HTR-8/SVneo (cell line): Measurements from ENCODE around the gene TMEM181.
"Not testable (repeated sequence)": the region's sequence is repeated elsewhere in the genome, so short reads cannot be mapped to it uniquely, and the experiment has no call there.

Experiments used
- DNase-seq: peaks from one replicate; pipeline ENCODE4 v3.0.0; 2011; ENCODE audit warnings: low spot score, mixed read lengths; ENCODE audit not compliant: insufficient read length
- FAIRE-seq: peaks from 2 replicates; lab custom pipeline; 2011; peaks lifted over from hg19 to GRCh38; lab: Jason Lieb, UNC

The TMEM181 gene, protein sequence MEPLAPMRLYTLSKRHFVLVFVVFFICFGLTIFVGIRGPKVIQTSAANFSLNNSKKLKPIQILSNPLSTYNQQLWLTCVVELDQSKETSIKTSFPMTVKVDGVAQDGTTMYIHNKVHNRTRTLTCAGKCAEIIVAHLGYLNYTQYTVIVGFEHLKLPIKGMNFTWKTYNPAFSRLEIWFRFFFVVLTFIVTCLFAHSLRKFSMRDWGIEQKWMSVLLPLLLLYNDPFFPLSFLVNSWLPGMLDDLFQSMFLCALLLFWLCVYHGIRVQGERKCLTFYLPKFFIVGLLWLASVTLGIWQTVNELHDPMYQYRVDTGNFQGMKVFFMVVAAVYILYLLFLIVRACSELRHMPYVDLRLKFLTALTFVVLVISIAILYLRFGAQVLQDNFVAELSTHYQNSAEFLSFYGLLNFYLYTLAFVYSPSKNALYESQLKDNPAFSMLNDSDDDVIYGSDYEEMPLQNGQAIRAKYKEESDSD

DNA sequence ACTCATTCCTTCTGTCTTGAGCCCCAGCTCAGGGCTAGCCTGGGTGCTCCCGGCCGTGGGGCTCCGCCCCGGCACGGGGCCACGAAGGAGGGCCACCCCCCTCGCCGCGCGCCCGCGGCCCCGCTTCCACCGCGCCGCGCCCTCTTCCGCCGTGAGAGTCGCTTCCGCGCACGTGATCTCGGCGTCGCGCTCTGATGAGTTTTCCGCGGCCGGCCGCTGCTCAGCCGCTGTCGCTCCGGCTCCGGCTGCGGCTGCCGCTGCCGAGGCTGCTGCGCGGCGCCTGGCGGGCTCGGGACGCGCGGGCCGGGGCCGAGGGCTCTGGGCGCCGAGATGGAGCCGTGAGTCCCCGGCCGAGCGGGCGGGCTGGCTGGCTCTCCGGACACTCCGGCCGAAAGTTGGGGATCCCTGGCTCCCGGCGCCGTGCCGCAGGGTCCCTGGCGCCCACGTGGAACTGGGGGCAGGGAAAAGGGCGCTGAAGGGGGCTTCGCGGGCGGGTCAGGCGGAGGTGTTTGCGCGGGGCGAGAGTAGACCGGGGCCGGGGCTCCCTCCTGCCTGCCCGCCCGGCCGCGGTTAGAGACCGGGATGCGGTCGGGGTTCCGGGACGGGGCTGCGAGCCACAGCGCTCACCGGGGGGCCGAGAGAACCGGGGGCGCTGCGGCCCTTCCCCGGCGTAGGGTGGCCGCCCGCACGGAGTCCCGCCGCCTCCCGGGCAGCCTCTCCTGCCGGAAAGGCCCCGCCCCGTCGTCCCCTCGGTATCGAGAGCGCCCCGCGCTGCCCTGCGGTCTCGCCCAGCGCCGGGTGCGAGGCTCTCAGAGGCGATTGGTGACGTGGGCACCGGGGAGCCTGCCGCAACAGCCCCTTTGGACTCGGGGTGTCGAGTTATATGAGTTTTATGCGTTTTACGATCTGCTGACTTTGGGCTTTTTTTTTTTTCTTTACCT, at the start of gene TMEM181:
TSS of gene TMEM181 (plus strand) at position 197 of the 941 bp plus-strand sequence. CDS start at position 331, 134 bp downstream.
- FAIRE-seq (peak; percentile 58), DNase-seq (peak; percentile 73)

DNA sequence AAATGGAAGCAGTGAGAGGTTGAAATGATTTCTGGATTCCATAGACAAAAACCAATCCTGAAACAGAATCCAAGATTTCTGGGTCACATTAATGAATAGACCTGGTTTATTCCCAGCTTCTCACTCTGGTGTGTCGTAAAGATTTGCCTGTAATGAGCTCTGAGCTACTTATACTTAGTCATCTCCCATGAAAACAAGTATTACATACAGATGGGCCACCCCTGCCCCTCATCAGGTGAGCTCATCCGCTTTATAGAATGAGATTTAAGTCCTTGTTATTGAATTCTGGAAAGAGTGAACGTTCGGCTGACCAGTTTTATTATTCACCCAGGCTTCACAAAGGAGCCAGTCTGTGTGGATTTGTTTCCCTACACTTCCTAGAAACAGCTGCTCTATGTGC, 47.1 kb upstream of the TMEM181 start:
- DNase-seq = no peak
- FAIRE-seq = no peak

DNA sequence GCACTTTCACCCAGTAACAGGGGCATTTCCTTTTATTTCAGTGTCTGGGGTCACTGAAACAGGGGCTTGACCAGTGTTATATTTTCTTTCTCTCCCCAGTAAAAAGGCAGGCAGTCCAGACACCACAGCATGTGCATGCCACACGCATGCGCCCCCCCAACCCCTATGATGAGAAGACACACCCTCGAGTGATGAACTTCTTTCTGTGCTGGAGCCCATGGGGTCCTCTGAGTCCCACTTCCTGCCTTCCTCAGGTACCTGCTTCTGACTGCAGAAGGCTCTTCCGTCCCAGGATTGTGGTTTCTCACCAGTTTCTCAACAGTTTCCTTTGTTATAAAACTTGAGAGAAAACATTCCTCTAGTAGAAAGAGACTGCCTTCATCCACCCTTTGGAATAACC, 45.7 kb upstream of the TMEM181 start:
- no peak for FAIRE-seq
- DNase-seq = no peak

DNA sequence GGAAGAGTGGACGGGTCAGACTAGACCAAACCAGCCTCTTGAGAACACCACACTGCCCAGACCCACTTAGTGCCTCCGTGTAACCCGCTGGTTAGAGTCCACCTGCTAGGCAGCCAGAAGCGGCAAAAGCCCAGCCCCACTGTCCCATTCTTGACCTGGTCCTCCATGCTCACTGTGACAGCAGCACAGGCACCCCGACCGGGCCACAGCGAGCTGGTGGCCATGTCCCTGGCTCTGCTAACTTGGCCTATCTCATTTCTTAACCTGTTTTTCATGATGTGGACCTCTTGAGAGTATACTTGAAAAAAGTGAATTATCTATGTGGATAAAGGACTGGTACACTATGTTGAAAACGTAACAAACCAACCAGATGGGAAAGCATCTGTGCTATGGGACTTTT, 44.9 kb upstream of the TMEM181 start:
- FAIRE-seq (no peak), DNase-seq (no peak)

DNA sequence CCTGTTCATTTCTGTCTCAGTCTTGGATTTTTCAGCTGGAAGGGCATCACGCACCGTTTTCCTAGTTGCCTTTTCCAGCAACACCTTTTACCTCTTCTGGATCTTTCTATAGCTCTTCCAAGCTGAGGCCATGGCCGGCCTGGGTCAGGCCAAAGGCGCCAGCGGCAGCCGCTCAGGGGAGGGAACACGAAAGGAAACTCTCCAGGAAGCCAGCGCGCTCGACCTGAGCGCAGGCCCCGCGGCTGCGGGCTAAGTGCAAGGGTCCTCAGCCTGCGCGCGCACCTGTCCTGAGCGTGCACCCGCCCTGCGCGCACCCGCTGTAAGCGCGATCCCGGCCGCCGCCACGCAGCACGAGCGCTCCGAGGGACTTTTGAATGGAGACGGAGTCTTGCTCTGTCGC, 43.8 kb upstream of the TMEM181 start:
- no peak for FAIRE-seq
- DNase-seq = no peak

DNA sequence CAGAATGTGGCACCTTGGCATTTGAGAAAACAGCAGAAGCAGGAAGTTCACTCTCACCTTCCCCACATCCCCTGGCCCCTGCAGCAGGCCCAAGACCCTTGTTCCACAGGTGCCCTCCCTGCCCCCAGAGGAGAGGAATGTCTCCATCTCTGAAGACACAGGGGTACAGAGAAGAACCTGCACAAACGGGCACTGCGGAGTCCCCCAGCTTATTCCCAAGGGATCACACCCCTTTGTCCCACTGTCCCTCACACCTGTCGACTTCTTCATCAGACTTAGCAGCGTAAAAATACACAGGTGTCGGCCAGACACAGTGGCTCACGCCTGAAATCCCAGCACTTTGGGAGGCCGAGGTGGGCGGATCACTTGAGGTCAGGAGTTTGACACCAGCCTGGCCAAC, 42.9 kb upstream of the TMEM181 start:
- DNase-seq (no peak), FAIRE-seq (no peak)

DNA sequence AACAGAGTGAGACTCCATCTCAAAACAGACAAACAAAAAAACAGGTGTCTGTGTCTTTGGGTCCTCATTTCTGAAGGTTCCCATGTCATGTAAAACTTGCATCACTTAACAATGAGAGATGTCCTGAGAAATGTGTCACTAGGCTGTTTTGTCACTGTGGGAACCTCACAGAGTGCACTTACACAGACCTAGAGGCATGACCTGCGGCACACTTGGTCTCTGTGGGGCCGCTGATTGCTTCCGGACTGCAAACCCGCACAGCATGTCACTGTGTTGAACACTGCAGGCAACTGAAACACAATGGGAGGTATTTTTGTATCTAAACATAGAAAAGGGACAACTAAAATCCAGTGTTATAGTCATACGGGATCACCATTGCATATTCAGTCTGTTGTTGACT, 42.3 kb upstream of the TMEM181 start:
- FAIRE-seq = no peak

DNA sequence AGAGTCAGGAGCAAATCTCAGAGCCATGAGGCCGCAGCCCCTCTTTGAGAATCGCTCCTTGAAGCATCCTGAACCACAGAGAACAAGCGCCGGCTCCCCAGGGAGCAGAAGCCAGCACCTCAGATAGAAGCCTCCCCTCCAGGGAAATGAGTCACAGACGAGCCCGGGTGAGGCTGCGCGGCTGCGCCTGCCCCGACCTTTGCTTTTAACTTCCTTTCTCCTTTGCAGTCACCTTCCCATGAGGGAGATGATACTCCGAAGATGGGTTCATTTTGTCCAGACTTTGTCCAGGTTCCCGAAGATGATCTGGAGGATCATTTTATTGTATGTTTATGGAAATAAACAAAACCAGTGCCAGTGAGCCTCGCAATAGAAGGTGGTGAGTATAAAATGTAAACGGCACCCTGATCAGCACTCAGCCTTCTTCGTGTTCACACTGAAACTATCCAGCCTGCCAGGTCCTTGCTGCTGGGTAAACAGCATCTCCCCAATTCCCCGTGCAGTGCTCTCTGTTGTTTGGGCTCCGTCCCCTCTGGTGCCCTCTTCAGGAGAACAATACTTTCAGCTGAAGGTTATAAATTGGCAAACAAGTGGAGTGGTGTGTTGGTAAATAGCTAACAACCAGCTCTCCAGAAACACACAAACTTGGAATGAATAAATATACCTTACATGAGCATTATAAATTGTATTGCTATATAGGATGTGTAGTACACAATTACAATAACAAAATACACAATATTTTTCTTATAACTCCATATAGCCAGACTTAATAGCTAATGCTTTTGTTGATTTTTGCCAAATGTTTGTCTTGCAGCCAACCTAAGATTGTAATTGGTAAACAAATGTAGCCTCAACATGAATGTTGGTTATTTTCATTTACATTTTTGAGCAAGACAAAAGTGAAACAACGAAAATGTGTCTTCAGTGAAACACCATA, 41.4 kb upstream of the TMEM181 start:
- DNase-seq (peak; percentile 83), FAIRE-seq (peak; percentile 16)

More for the DNA sequence above, 42.3 kb upstream of the TMEM181 start:
- DNase-seq = no peak

DNA sequence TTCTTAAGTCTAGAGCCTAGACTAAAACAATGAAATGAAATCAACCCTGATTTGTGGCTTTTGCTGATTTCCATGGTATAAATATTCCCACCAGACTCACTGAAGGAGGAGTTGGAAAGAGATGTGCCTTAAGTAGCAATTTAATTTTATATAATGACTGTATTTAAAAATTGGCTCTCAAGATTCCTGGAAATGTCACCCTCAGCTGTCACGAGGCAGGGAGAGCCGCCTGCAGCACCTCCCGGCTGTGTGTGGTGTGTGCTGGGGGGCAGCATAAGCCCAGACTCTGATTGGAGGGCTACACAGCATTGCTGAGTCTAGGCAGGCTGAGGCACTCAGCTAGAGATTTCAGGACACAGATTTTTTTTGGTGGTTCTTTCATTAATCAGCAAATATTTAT, 40.6 kb upstream of the TMEM181 start:
- FAIRE-seq = no peak
- no peak for DNase-seq

DNA sequence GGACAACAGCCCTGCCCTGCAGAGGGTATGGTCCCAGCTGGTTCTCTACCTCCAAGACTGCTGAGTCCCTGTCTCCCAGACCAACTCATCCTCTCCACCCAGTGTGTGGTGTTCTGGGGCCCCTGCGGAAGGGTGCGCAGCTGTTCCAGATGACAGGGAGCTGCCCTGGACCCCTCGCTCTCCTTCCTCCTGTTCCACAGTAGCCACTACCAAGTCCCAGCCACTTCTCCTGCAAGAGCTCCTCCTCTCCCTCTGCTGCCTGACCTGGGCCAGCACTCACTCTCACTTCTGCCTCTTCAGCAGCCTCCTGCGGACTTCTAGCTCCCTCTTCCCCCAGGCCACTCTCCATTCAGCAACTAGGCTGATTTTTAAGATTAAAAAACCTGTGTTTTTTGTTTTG, 40.1 kb upstream of the TMEM181 start:
- no peak for FAIRE-seq
- DNase-seq = no peak

DNA sequence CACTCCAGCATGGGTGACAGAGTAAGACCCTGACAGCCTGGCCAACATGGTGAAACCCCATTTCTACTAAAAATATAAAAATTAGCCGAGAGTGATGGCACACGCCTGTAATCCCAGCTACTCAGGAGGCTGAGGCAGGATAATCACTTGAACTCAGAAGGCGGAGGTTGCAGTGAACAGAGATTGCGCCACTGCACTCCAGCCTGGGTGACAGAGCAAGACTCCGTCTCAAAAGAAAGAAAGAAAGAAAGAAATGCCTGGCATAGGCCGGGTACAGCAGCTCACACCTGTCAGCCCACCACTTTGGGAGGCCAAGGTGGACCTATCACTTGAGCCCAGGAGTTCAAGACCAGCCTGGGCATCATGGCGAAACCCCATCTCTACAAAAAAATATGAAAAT, 38.9 kb upstream of the TMEM181 start:
- not testable (repeated sequence) for FAIRE-seq, DNase-seq

DNA sequence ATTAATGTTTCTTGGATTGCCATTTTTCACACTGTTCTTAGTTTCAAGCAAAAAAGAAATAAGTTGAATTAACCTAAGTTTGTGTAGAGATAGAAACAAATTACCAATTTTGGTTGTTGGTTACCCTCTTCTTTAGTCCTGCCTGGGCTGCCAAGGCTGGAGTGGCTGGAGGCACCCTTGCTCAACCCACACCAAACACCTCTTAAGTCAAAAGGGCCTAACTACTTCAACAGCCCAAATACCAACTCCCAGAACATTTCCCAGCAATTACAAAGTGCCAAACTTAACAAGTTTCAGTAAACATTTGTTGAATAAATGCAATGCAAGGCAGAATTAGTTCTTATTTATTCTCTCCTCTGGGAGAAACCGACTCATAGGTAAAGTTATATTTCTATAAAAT, 38.1 kb upstream of the TMEM181 start:
- no peak for DNase-seq
- no peak for FAIRE-seq

DNA sequence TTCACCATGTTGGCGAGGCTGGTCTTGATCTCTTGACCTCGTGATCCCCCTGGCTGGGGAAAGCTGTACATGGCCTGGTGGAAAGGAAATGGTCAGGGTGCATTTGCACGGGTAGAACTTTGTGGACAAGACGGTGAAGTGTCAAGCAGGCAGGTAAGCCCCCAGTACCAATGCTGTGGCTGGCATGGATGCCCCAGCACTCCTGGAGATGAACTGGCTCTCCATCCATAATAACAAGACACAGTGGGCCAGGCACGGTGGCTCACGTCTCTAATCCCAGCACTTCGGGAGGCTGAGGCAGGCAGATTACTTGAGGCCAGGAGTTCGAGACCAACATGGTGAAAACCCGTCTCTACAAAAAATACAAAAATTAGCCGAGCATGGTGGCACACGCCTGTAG, 37.3 kb upstream of the TMEM181 start:
- FAIRE-seq = no peak

DNA sequence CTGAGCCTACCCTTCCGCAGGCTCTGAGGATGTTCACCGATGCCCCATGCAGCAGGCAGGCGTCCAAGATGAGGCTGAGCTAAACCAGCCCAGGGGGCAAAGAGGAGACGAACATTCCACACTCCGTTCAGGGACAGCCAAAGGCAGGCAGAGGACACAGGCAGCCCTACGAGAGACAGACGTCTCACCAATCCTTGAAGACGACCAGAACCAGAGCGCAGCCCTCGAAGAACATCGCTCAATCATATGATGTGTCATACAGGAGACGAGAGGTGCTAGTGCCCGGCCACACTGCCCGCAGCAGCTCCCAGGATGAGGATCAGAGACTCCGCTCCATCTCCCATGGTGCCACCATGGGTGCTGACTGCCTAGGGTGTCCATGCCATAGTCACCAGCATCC, 35.6 kb upstream of the TMEM181 start:
- DNase-seq = no peak
- FAIRE-seq = no peak

More for the DNA sequence above, 37.3 kb upstream of the TMEM181 start:
- no peak for DNase-seq

DNA sequence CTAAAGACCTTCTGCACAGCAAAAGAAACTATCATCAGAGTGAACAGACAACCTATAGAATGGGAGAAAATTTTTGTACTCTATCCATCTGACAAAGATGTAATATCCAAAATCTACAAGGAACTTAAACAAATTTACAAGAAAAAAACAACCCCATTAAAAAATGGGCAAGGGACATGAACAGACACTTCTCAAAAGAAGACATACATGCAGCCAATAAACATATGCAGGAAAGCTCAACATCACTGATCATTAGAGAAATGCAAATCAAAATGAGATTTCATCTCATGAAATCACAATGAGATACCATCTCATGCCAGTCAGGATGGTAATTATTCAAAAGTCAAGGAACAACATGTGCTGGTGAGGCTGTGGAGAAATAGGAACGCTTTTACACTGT, 32.0 kb upstream of the TMEM181 start:
- FAIRE-seq, DNase-seq: not testable (repeated sequence)

DNA sequence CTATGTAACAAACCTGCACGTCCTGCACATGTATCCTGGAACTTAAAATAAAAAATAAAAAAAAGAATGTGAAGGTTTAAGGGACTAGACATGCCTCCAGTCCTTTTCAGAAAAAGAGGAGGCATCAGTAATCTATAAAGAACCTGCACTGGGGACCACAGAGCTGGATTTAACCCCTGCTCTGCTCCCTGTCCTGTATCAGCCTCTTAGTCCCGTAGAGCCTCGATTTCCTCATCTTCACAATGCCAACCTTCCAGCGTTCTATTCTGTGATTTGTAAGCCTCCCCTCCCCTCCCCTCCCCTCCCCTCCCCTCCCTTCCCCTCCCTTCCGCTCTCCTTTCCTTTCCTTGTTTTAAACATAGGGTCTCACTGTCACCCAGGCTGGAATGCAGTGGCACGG, 31.1 kb upstream of the TMEM181 start:
- FAIRE-seq = no peak
- DNase-seq = no peak

DNA sequence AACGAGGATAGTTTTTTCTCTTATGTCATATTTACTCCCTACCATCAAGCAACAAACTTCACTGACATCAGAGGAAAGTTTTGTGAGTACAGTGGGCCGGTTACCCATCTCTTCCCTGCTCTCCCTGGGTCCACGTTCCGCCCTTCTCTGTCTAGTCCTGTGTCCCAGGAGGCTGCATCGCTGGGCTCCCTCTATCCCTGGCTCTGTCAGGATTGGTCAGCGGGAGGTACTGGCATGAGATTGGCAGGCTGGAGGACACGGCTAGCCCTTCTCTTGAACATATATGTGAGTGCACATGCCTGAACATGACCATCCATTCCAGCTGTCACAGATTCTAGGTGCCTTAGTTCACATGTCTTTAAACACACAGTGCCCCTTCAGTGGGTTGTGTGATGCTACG, 30.3 kb upstream of the TMEM181 start:
- FAIRE-seq (no peak), DNase-seq (no peak)

DNA sequence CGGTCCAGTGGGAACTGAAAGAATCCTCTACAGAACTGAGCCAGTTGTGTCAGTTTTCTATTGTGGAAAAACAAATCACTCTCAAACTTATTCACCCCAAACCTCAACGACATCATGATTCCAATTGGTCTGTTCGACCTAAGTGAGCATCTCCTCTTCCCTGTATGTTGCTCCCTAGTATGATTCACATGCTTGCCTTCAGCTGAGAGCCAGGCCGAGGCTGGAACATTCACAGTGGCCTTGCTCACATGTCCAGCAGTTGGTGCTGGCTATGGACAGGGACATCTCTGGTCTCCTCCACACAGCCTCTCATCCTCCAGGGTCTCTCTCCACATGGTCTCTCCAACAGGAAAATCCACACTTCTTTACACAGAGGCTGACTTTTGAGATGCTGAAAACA, 28.3 kb upstream of the TMEM181 start:
- no peak for FAIRE-seq
- DNase-seq = no peak

DNA sequence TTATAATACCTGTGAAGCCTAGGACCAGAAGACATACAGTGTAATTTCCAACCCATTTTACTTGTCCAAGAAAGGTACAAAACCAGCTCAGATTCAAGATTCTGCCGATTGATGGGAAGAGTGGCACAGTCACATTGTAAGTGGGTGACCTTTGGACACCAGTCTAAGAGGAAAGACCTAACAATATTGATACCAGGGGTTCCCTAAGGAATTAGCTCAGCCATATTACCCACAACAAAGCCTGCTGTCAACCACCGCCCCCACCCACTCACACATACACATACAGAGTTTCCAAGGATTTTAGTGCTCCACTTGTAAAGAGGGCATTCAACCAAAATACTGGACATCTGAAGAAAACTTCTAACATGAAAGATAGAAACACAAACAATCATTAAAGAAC, 27.9 kb upstream of the TMEM181 start:
- no peak for DNase-seq
- no peak for FAIRE-seq
